HepG2 (cell line): ENCODE results near the gene MYOM1. TPM values are rescaled to one million over a fixed set of nuclear protein-coding genes. Genes with fewer than 3 reads are reported as not detected.
A peak's percentile ranks its signal among the peaks of the same experiment; 100 is the strongest.

Experiments used
- CHCHD3 ChIP-seq: sonication (generic); formaldehyde crosslinking; IDR thresholded peaks from 2 replicates; pipeline ENCODE4 v1.8.0; 2022; ENCODE audit warnings: mild to moderate bottlenecking, missing genetic modification reagents, moderate library complexity
- HMGA1 ChIP-seq: sonication (generic); formaldehyde crosslinking; conservative IDR thresholded peaks from 2 replicates; pipeline ENCODE4 v1.4.0; 2020; ENCODE audit warnings: missing genetic modification reagents
- MATR3 ChIP-seq: sonication (generic); formaldehyde crosslinking; IDR thresholded peaks from 2 replicates; pipeline ENCODE4 v1.4.0; 2020; ENCODE audit warnings: missing genetic modification reagents
- MYC ChIP-seq: sonication (generic); formaldehyde crosslinking; IDR thresholded peaks from 2 replicates; pipeline ENCODE4 v1.9.0; 2021; ENCODE audit warnings: missing genetic modification reagents, borderline replicate concordance
- RNF2 ChIP-seq: fragments of 450-650 bp; conservative IDR thresholded peaks from 2 replicates; pipeline ENCODE4 v1.6.1; 2016; ENCODE audit warnings: low read depth
- TSC22D2 ChIP-seq: sonication (generic); formaldehyde crosslinking; IDR thresholded peaks from 2 replicates; pipeline ENCODE4 v1.5.1; 2020; ENCODE audit warnings: missing genetic modification reagents, mild to moderate bottlenecking, borderline replicate concordance
- XBP1 ChIP-seq: sonication (generic); formaldehyde crosslinking; IDR thresholded peaks from 2 replicates; pipeline ENCODE4 v1.5.0; 2020; ENCODE audit warnings: missing genetic modification reagents
- ZFP90 ChIP-seq: sonication (generic); formaldehyde crosslinking; IDR thresholded peaks from 2 replicates; pipeline ENCODE4 v1.8.0; 2022; ENCODE audit warnings: missing genetic modification reagents, mild to moderate bottlenecking, inconsistent platforms, borderline replicate concordance
- ZNF841 ChIP-seq: sonication (generic); formaldehyde crosslinking; IDR thresholded peaks from 2 replicates; pipeline ENCODE4 v1.8.1; 2023; ENCODE audit warnings: missing genetic modification reagents, borderline replicate concordance
- polyA plus RNA-seq, 8 experiments: library from polyadenylated mRNA; depleted of rRNA in 3 of 8; stranded (reverse) in 7 of 8; unstranded in 1 of 8; fragments of >200 nt; fragmentation: Illumina TruSeq in 4 of 8; extraction: Trizol in 4 of 8; gene quantifications; 2 replicates each; pipeline versions ENCODE4 v1.2.1 to v1.2.3, GENCODE V29; 2011 to 2016; ENCODE audit warnings: low read depth in 4 of 8, missing spikeins in 1 of 8, mixed read lengths in 1 of 8; ENCODE audit not compliant: insufficient read depth in 1 of 8
- total RNA-seq, 5 experiments: library from RNA; depleted of rRNA; stranded (reverse); fragments of >200 nt; fragmentation: Illumina TruSeq; extraction: Trizol; gene quantifications; 2 replicates each; pipeline ENCODE4 v1.2.3, GENCODE V29; 2016; ENCODE audit warnings: low read depth in 1 of 5
- TF ChIP-seq, protein P1 (sequence below): IDR thresholded peaks from 2 replicates; pipeline ENCODE4 v1.4.0; 2020; ENCODE audit warnings: mild to moderate bottlenecking, missing genetic modification reagents
- TF ChIP-seq, protein P2 (sequence below): sonication (generic); formaldehyde crosslinking; IDR thresholded peaks from 2 replicates; pipeline ENCODE4 v1.5.0; 2020; ENCODE audit warnings: mild to moderate bottlenecking, missing genetic modification reagents
- TF ChIP-seq, protein P3 (sequence below): sonication (generic); formaldehyde crosslinking; IDR thresholded peaks from 2 replicates; pipeline ENCODE4 v1.5.0; 2020; ENCODE audit warnings: missing genetic modification reagents
- TF ChIP-seq, protein P4 (sequence below): sonication (generic); formaldehyde crosslinking; conservative IDR thresholded peaks from 2 replicates; pipeline ENCODE4 v1.4.0; 2020; ENCODE audit warnings: missing genetic modification reagents

MYOM1 gene
- total and polyA plus RNA-seq, 2 of the 13 experiments (the other 11 are each of a cell fraction or from before 2014, with no cell fraction given) = 0.46 to 0.98 TPM

DNA sequence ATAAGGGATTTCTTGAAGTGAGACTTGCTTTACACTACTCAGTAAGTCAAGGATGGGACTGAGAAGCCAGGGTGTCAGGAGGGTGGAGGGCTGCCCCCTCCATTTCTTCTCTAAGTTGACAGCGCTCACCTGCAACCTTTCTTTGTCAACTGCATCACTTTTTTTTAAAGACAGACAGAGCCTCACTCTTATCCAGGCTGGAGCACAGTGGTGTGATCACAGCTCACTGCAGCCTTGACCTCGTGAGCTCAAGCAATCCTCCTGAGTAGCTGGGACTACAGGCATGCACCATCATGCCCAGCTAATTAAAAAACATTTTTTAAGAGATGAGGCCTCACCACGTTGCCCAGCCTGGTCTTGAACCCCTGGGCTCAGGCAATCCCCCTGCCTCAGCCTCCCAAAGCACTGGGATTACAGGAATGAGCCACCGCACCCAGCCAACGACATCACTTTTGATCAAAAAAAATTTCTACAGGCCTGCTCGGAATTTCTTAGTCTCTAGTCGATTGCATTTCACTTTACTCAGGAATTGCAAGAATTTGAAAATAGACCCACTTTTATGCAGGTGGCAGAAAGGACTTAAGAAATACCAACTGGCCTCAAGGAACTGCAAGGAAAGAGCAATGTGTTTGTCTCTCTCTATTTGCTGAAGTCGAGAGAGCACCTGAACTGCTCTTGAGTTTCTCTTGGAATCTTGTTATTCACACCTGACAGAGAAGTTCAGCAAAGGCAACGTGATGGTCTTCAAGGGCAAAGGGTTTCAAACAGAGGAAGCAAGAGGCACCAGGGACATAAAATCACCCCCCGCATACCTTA lies 101.4 kb downstream of the MYOM1 start (continued):
- TF ChIP-seq, protein P1, sequence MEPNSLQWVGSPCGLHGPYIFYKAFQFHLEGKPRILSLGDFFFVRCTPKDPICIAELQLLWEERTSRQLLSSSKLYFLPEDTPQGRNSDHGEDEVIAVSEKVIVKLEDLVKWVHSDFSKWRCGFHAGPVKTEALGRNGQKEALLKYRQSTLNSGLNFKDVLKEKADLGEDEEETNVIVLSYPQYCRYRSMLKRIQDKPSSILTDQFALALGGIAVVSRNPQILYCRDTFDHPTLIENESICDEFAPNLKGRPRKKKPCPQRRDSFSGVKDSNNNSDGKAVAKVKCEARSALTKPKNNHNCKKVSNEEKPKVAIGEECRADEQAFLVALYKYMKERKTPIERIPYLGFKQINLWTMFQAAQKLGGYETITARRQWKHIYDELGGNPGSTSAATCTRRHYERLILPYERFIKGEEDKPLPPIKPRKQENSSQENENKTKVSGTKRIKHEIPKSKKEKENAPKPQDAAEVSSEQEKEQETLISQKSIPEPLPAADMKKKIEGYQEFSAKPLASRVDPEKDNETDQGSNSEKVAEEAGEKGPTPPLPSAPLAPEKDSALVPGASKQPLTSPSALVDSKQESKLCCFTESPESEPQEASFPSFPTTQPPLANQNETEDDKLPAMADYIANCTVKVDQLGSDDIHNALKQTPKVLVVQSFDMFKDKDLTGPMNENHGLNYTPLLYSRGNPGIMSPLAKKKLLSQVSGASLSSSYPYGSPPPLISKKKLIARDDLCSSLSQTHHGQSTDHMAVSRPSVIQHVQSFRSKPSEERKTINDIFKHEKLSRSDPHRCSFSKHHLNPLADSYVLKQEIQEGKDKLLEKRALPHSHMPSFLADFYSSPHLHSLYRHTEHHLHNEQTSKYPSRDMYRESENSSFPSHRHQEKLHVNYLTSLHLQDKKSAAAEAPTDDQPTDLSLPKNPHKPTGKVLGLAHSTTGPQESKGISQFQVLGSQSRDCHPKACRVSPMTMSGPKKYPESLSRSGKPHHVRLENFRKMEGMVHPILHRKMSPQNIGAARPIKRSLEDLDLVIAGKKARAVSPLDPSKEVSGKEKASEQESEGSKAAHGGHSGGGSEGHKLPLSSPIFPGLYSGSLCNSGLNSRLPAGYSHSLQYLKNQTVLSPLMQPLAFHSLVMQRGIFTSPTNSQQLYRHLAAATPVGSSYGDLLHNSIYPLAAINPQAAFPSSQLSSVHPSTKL (CRISPR knock-in tag) = 0 out of 2 replicates have a peak, but pooled peaks have one; percentile 11
- TF ChIP-seq, protein P2, sequence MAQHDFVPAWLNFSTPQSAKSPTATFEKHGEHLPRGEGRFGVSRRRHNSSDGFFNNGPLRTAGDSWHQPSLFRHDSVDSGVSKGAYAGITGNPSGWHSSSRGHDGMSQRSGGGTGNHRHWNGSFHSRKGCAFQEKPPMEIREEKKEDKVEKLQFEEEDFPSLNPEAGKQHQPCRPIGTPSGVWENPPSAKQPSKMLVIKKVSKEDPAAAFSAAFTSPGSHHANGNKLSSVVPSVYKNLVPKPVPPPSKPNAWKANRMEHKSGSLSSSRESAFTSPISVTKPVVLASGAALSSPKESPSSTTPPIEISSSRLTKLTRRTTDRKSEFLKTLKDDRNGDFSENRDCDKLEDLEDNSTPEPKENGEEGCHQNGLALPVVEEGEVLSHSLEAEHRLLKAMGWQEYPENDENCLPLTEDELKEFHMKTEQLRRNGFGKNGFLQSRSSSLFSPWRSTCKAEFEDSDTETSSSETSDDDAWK (CRISPR knock-in tag) = no peak
- TF ChIP-seq ZNF841 (no peak), CHCHD3 (CRISPR knock-in tag) (no peak), XBP1 (CRISPR knock-in tag) (no peak), MATR3 (CRISPR knock-in tag) (no peak), ZFP90 (CRISPR knock-in tag) (no peak), TSC22D2 (CRISPR knock-in tag) (no peak), MYC (no peak; the same call in 1 of the 2 replicates), RNF2 (no peak), HMGA1 (CRISPR knock-in tag) (no peak)
- TF ChIP-seq, protein P3, sequence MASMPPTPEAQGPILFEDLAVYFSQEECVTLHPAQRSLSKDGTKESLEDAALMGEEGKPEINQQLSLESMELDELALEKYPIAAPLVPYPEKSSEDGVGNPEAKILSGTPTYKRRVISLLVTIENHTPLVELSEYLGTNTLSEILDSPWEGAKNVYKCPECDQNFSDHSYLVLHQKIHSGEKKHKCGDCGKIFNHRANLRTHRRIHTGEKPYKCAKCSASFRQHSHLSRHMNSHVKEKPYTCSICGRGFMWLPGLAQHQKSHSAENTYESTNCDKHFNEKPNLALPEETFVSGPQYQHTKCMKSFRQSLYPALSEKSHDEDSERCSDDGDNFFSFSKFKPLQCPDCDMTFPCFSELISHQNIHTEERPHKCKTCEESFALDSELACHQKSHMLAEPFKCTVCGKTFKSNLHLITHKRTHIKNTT = no peak
- TF ChIP-seq, protein P4, sequence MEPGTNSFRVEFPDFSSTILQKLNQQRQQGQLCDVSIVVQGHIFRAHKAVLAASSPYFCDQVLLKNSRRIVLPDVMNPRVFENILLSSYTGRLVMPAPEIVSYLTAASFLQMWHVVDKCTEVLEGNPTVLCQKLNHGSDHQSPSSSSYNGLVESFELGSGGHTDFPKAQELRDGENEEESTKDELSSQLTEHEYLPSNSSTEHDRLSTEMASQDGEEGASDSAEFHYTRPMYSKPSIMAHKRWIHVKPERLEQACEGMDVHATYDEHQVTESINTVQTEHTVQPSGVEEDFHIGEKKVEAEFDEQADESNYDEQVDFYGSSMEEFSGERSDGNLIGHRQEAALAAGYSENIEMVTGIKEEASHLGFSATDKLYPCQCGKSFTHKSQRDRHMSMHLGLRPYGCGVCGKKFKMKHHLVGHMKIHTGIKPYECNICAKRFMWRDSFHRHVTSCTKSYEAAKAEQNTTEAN (CRISPR knock-in tag) = no peak
